ENCODE data around the gene XPO5.

Gene XPO5

GRCh38 chr6:43532201-43532600 is 43.6 kb downstream of the XPO5 start:
- H3K4me2 ChIP-seq (ENCODE audit: low read length, poor library complexity, severe bottlenecking): no peak overlapping the region
- no peak overlapping the region for H4K8ac ChIP-seq (ENCODE audit: low read length)
- no peak overlapping the region for H3K4ac ChIP-seq (ENCODE audit: low read depth in 1 of 2, low read length in 2 of 2)
- no peak overlapping the region for H2BK120ac ChIP-seq (ENCODE audit: low read depth, low read length)
- H2AK5ac ChIP-seq (ENCODE audit: low read length, severe bottlenecking): no peak overlapping the region
- H3K27me3 ChIP-seq (ENCODE audit: control insufficient read depth in 1 of 2, insufficient read depth in 1 of 2, low read length in 2 of 2): no peaks in the 10 kb centered on the region
- WGBS: 100% methylated on average over 1 of the region's 1 CpG
- no peak overlapping the region for H3K18ac ChIP-seq (ENCODE audit: low read depth in 1 of 2, low read length in 2 of 2)
- DNase-seq: no peak
- H2BK5ac ChIP-seq (ENCODE audit: low read depth, low read length, poor library complexity, severe bottlenecking): no peak overlapping the region
- H3K4me3 ChIP-seq (ENCODE audit: insufficient read depth in 1 of 2, low read depth in 1 of 2, low read length in 2 of 2): no peak overlapping the region
- no peak overlapping the region for H3K27ac ChIP-seq (ENCODE audit: low read length, poor library complexity, severe bottlenecking)
- no peak overlapping the region for H2AFZ ChIP-seq (ENCODE audit: low read depth, low read length)
- H3K36me3 ChIP-seq (ENCODE audit: control insufficient read depth in 1 of 2, insufficient read depth in 2 of 2, low read depth in 1 of 2, low read length in 2 of 2): peaks cover 42 to 81% of the 10 kb centered on the region in 2 experiments
- no peak overlapping the region for H4K91ac ChIP-seq (ENCODE audit: low read length)
- H3K4me1 ChIP-seq (ENCODE audit: control insufficient read depth, insufficient read depth, low read depth, low read length): no peaks in the 10 kb centered on the region
- H3K23ac ChIP-seq (ENCODE audit: low read length in 2 of 2): no peak overlapping the region
- no peaks in the 10 kb centered on the region for H3K9me3 ChIP-seq (ENCODE audit: control insufficient read depth, low read length)
- no peak overlapping the region for H3K14ac ChIP-seq (ENCODE audit: low read length in 2 of 2)
- peaks cover 12% of the 10 kb centered on the region for H3K79me1 ChIP-seq (replicated peaks; ENCODE audit: low read length, poor library complexity, severe bottlenecking)
- no peak overlapping the region for H2BK15ac ChIP-seq (ENCODE audit: low read depth, poor library complexity, severe bottlenecking)
- H2BK12ac ChIP-seq (ENCODE audit: low read length in 2 of 2): no peak overlapping the region
- H3K9ac ChIP-seq (ENCODE audit: low read length): no peak overlapping the region

- Histone ChIP-seq H2BK120ac (ENCODE audit: low read depth, low read length) (no peak overlapping the region), H2BK5ac (ENCODE audit: low read depth, low read length, poor library complexity, severe bottlenecking) (no peak overlapping the region), H3K4me1 (ENCODE audit: control insufficient read depth, insufficient read depth, low read depth, low read length) (no peaks in the 10 kb centered on the region), H2BK12ac (ENCODE audit: low read length in 2 of 2) (no peak overlapping the region), H3K79me1 (replicated peaks; ENCODE audit: low read length, poor library complexity, severe bottlenecking) (peaks cover 31% of the 10 kb centered on the region), H4K91ac (ENCODE audit: low read length) (no peak overlapping the region), H3K9ac (ENCODE audit: low read length) (no peak overlapping the region), H3K4me2 (ENCODE audit: low read length, poor library complexity, severe bottlenecking) (no peak overlapping the region), H3K27me3 (ENCODE audit: control insufficient read depth in 1 of 2, insufficient read depth in 1 of 2, low read length in 2 of 2) (no peaks in the 10 kb centered on the region), H3K27ac (ENCODE audit: low read length, poor library complexity, severe bottlenecking) (no peak overlapping the region), H3K4me3 (ENCODE audit: insufficient read depth in 1 of 2, low read depth in 1 of 2, low read length in 2 of 2) (peak overlapping the region in 1 of 2 experiments; percentile 7), H3K4ac (ENCODE audit: low read depth in 1 of 2, low read length in 2 of 2) (no peak overlapping the region), H3K14ac (ENCODE audit: low read length in 2 of 2) (no peak overlapping the region), H2BK15ac (ENCODE audit: low read depth, poor library complexity, severe bottlenecking) (no peak overlapping the region), H2AFZ (ENCODE audit: low read depth, low read length) (no peak overlapping the region), H3K9me3 (ENCODE audit: control insufficient read depth, low read length) (no peaks in the 10 kb centered on the region), H3K36me3 (ENCODE audit: control insufficient read depth in 1 of 2, insufficient read depth in 2 of 2, low read depth in 1 of 2, low read length in 2 of 2) (peaks cover 79 to 95% of the 10 kb centered on the region in 2 experiments), H3K23ac (ENCODE audit: low read length in 2 of 2) (no peak overlapping the region), H3K18ac (ENCODE audit: low read depth in 1 of 2, low read length in 2 of 2) (no peak overlapping the region), H2AK5ac (ENCODE audit: low read length, severe bottlenecking) (no peak overlapping the region), H4K8ac (ENCODE audit: low read length) (peak overlapping the region; percentile 19)
- 96% methylated on average over 10 of the region's 10 CpGs for WGBS
- no peak for DNase-seq
Observed at GRCh38 chr6:43524483-43524961, 51.3 kb downstream of the XPO5 start.

- Histone ChIP-seq H3K4me1 (ENCODE audit: control insufficient read depth, insufficient read depth, low read depth, low read length) (no peaks in the 10 kb centered on the region), H3K18ac (ENCODE audit: low read depth in 1 of 2, low read length in 2 of 2) (no peak overlapping the region), H2BK5ac (ENCODE audit: low read depth, low read length, poor library complexity, severe bottlenecking) (no peak overlapping the region), H2BK120ac (ENCODE audit: low read depth, low read length) (no peak overlapping the region), H2AFZ (ENCODE audit: low read depth, low read length) (no peak overlapping the region), H3K9me3 (ENCODE audit: control insufficient read depth, low read length) (no peaks in the 10 kb centered on the region), H4K91ac (ENCODE audit: low read length) (no peak overlapping the region), H3K4me3 (ENCODE audit: insufficient read depth in 1 of 2, low read depth in 1 of 2, low read length in 2 of 2) (no peak overlapping the region), H3K9ac (ENCODE audit: low read length) (no peak overlapping the region), H3K23ac (ENCODE audit: low read length in 2 of 2) (no peak overlapping the region), H3K36me3 (ENCODE audit: control insufficient read depth in 1 of 2, insufficient read depth in 2 of 2, low read depth in 1 of 2, low read length in 2 of 2) (peaks cover 72 to 91% of the 10 kb centered on the region in 2 experiments), H2BK12ac (ENCODE audit: low read length in 2 of 2) (no peak overlapping the region), H3K79me1 (replicated peaks; ENCODE audit: low read length, poor library complexity, severe bottlenecking) (peaks cover 28% of the 10 kb centered on the region), H3K27me3 (ENCODE audit: control insufficient read depth in 1 of 2, insufficient read depth in 1 of 2, low read length in 2 of 2) (no peaks in the 10 kb centered on the region), H3K14ac (ENCODE audit: low read length in 2 of 2) (no peak overlapping the region), H3K27ac (ENCODE audit: low read length, poor library complexity, severe bottlenecking) (no peak overlapping the region), H2BK15ac (ENCODE audit: low read depth, poor library complexity, severe bottlenecking) (no peak overlapping the region), H3K4ac (ENCODE audit: low read depth in 1 of 2, low read length in 2 of 2) (no peak overlapping the region), H4K8ac (ENCODE audit: low read length) (no peak overlapping the region), H2AK5ac (ENCODE audit: low read length, severe bottlenecking) (no peak overlapping the region), H3K4me2 (ENCODE audit: low read length, poor library complexity, severe bottlenecking) (no peak overlapping the region)
- DNase-seq: no peak
- 100% methylated on average over 3 of the region's 3 CpGs for WGBS
Observed at GRCh38 chr6:43523284-43523683, 52.6 kb downstream of the XPO5 start.

- H3K23ac ChIP-seq (ENCODE audit: low read length in 2 of 2): no peak overlapping the region
- H3K14ac ChIP-seq (ENCODE audit: low read length in 2 of 2): no peak overlapping the region
- H3K4ac ChIP-seq (ENCODE audit: low read depth in 1 of 2, low read length in 2 of 2): no peak overlapping the region
- peaks cover 69 to 85% of the 10 kb centered on the region in 2 experiments for H3K36me3 ChIP-seq (ENCODE audit: control insufficient read depth in 1 of 2, insufficient read depth in 2 of 2, low read depth in 1 of 2, low read length in 2 of 2)
- DNase-seq: no peak
- H3K79me1 ChIP-seq (replicated peaks; ENCODE audit: low read length, poor library complexity, severe bottlenecking): peaks cover 25% of the 10 kb centered on the region
- no peak overlapping the region for H3K4me3 ChIP-seq (ENCODE audit: insufficient read depth in 1 of 2, low read depth in 1 of 2, low read length in 2 of 2)
- no peak overlapping the region for H2AFZ ChIP-seq (ENCODE audit: low read depth, low read length)
- H3K9ac ChIP-seq (ENCODE audit: low read length): no peak overlapping the region
- H2AK5ac ChIP-seq (ENCODE audit: low read length, severe bottlenecking): no peak overlapping the region
- H2BK12ac ChIP-seq (ENCODE audit: low read length in 2 of 2): no peak overlapping the region
- H4K91ac ChIP-seq (ENCODE audit: low read length): no peak overlapping the region
- WGBS: 98% methylated on average over 8 of the region's 8 CpGs
- no peak overlapping the region for H4K8ac ChIP-seq (ENCODE audit: low read length)
- H3K4me1 ChIP-seq (ENCODE audit: control insufficient read depth, insufficient read depth, low read depth, low read length): no peaks in the 10 kb centered on the region
- no peak overlapping the region for H3K18ac ChIP-seq (ENCODE audit: low read depth in 1 of 2, low read length in 2 of 2)
- no peak overlapping the region for H2BK5ac ChIP-seq (ENCODE audit: low read depth, low read length, poor library complexity, severe bottlenecking)
- no peaks in the 10 kb centered on the region for H3K9me3 ChIP-seq (ENCODE audit: control insufficient read depth, low read length)
- no peak overlapping the region for H3K27ac ChIP-seq (ENCODE audit: low read length, poor library complexity, severe bottlenecking)
- H2BK15ac ChIP-seq (ENCODE audit: low read depth, poor library complexity, severe bottlenecking): no peak overlapping the region
- no peak overlapping the region for H2BK120ac ChIP-seq (ENCODE audit: low read depth, low read length)
- no peaks in the 10 kb centered on the region for H3K27me3 ChIP-seq (ENCODE audit: control insufficient read depth in 1 of 2, insufficient read depth in 1 of 2, low read length in 2 of 2)
- no peak overlapping the region for H3K4me2 ChIP-seq (ENCODE audit: low read length, poor library complexity, severe bottlenecking)
Observed at GRCh38 chr6:43522547-43523261, 53.1 kb downstream of the XPO5 start.

All from mesenchymal stem cell (in vitro differentiated cells and primary cell).